IPS-NIHi7 (cell line): ENCODE results near the gene ADAMTS7.
"Not testable (repeated sequence)": the region's sequence is repeated elsewhere in the genome, so short reads cannot be mapped to it uniquely, and the experiment has no call there.

Experiments used
- DNase-seq: peaks from one replicate; pipeline ENCODE4 v3.0.0; 2012; ENCODE audit warnings: mixed read lengths; ENCODE audit errors: extremely low spot score

ADAMTS7 gene, protein sequence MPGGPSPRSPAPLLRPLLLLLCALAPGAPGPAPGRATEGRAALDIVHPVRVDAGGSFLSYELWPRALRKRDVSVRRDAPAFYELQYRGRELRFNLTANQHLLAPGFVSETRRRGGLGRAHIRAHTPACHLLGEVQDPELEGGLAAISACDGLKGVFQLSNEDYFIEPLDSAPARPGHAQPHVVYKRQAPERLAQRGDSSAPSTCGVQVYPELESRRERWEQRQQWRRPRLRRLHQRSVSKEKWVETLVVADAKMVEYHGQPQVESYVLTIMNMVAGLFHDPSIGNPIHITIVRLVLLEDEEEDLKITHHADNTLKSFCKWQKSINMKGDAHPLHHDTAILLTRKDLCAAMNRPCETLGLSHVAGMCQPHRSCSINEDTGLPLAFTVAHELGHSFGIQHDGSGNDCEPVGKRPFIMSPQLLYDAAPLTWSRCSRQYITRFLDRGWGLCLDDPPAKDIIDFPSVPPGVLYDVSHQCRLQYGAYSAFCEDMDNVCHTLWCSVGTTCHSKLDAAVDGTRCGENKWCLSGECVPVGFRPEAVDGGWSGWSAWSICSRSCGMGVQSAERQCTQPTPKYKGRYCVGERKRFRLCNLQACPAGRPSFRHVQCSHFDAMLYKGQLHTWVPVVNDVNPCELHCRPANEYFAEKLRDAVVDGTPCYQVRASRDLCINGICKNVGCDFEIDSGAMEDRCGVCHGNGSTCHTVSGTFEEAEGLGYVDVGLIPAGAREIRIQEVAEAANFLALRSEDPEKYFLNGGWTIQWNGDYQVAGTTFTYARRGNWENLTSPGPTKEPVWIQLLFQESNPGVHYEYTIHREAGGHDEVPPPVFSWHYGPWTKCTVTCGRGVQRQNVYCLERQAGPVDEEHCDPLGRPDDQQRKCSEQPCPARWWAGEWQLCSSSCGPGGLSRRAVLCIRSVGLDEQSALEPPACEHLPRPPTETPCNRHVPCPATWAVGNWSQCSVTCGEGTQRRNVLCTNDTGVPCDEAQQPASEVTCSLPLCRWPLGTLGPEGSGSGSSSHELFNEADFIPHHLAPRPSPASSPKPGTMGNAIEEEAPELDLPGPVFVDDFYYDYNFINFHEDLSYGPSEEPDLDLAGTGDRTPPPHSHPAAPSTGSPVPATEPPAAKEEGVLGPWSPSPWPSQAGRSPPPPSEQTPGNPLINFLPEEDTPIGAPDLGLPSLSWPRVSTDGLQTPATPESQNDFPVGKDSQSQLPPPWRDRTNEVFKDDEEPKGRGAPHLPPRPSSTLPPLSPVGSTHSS (N-terminal part only)

DNA sequence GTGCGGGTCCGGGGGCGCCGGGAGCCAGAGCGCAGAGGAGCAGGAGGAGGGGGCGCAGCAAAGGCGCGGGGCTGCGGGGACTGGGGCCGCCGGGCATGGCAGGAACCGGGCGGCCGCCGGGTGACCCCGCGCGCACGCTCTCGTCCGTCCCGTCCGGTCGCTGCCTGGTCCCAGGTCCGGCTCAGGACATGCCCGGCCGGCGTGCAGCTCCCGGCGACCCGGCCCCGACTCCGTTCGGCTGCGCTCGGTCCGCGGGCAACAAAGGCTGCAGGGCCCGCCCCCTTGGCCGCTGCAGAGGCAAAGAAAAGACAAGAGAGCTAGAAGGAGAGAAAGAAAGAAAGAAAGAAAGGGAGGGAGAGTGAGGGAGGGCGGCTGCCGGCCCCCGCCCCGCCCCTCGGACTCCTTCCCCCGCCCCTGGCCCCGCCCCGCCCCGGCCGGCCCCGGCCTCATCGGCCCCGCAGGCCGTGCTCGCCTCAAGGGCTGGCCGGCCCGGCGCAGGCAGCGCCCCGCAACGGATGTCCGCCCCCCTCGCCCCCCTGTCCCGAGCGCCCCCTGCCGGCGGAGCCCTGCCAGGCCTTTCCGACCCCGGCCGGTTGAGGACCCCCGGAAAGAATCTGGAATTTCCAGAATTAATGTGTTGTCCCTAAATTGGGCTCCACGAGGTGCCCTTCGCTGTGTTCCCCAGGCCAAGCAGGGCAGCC, at the start of gene ADAMTS7:
Gene ADAMTS7 (minus strand): TSS at position 341 of the 701 bp plus-strand sequence. CDS start 244 bp downstream, at position 97.
- peak; percentile 99 for DNase-seq

DNA sequence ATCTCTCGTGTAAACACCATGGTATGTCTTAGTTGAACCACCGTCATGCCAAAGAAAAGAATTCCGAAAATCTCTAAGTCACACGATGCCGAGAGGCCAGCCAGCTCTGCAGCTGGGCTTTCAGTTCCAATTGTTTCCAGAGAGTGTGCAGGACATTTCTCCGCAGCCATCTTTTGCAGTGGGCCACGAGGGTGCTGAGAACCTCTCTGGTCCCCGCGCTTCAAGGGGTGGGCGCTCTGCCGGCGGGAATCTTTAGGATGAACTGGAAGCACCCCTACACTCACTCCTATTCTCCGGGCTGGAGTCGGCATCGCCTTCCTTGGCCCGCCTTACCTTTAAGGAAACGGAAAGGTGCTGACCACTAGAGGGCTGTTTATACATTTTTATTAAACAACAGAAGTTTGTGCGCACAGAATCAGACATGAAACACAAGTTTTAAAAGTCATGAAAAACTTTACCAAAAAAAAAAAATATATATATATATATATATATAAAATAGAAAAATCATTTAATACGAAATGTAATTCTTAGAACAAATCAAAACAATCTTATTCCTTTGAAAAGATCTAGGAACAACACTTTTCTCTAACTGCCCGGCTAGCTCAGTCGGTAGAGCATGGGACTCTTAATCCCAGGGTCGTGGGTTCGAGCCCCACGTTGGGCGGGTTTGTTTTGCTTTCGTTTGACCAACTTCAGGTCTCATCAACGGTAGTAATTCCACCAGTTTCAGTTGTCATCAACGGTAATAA, 48.9 kb upstream of the ADAMTS7 start:
- DNase-seq, result peak; percentile 83

DNA sequence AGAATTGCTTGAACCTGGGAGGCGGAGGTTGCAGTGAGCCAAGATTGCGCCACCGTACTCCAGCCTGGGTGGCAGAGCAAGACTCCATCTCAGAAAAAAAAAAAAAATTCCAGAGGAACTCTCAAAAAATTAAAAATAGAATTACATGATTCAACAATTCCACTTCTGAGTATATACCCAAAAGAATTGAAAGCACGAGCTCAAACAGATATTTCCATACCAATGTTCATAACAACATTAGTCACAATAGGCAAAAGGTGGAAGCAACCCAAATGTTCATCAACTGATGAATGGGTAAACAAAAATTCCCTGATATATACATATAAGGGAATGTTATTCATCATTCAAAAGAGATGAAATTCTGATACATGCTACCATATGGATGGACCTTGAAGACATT, 44.5 kb upstream of the ADAMTS7 start:
- DNase-seq, result no peak

DNA sequence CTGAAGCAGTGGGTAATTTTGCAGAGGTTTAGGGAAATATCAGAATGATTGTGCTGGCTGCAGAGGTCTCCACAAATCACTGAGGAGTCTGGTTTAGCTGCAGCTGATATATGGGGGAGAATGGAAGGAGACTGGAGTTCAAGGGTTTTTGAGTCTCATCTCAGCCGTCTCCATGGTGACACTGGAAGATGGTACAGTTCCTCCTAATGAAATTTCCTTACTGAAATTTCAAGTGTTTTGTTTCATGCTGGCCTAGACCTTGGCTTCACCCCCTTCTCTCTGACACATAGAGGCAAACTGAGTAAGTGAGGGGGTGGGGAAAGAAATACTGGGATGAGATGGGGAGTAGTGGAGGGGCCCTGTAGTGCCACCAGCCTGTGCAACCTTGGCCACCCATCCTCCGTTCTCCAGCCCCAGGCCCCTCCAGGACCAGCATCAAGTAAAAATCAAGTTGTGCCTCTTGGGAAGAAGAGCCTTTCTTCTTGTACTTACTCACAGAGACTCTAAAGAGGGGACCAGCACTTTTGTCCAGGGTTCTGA, 43.6 kb upstream of the ADAMTS7 start:
- no peak for DNase-seq

DNA sequence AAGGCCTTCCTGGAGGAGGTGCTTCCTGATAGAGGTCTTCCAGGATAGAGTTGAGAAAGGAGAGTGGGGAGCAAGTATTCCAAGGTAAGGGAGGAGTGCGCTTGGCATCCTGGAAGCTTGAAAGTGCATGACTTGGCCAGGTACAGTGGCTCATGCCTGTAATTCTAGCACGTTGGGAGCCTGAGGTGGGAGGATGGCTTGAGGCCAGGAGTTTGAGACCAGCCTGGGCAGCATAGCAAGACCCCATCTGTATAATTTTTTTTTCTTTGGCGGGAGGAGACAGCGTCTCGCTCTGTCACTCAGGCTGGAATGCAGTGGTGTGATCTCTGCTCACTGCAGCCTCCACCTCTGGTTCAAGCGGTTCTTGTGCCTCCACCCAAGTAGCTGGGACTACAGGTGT, 42.2 kb upstream of the ADAMTS7 start:
- no peak for DNase-seq

DNA sequence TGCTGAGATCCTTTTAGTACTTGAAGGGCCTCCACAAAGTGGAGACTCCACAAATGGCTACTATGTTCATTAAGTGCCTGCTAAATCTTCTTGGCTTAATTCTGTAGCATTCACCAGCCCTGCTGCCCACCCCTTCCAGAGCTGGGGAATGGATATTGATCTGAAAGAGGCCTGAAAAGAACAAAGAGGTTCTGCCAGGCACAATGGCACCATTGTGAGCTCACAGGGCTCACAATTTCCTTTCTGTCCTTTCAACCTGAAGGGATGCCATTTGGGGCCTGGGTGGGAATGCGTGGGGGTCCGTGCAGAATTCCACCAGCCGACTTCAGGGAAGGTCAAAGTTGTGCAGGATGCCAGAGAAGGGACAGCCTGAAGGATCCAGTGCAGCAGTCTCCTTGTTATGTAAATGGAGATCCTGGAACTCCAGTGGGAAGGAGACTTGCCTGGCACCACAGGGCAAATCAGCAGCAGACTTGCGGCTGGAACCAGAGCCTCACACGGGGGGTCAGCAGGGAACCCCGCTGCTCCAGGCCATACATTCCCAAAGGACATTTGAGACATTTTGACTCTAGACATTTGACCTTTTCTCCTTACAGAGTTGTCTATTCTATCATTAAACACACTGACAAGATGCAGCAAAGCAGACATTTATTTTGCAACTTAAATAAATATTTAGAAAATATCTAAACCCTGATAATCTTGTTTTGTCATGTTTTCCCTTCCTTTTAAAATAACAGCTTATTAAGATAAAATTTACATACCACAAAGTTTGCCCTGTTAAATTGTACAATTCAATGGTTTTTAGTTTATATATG, 39.9 kb upstream of the ADAMTS7 start:
- DNase-seq, result no peak

DNA sequence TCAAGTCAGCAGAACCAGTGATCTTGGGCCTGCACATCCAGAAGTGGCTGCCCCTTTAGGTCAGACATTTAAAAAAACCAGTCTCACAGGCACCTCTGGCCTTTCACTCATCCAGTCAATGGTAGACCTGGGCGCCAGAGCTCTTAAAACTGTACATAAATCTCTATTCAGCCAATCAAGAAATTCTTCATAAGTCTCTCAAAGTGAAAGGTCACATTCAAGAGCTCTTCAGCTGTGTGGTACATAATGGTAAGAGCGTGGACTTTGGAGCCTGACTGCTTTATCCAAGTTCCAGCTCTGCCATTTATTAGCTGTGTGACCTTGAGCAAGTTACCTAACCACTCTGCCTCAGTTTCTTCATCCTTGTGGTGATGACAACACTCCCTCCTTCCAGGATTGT, 39.1 kb upstream of the ADAMTS7 start:
- no peak for DNase-seq

DNA sequence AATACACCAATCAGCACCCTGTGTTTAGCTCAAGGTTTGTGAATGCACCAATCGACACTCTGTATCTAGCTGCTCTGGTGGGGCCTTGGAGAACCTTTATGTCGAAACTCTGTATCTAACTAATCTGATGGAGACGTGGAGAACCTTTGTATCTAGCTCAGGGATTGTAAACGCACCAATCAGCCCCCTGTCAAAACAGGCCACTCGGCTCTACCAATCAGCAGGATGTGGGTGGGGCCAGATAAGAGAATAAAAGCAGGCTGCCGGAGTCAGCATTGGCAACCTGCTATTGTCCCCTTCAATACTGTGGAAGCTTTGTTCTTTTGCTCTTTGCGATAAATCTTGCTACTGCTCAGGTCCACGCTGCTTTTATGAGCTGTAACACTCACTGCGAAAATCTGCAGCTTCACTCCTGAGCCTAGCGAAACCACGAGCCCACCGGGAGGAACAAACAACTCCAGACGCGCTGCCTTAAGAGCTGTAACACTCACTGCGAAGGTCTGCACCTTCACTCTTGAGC, 36.2 kb upstream of the ADAMTS7 start:
- DNase-seq, result not testable (repeated sequence)

DNA sequence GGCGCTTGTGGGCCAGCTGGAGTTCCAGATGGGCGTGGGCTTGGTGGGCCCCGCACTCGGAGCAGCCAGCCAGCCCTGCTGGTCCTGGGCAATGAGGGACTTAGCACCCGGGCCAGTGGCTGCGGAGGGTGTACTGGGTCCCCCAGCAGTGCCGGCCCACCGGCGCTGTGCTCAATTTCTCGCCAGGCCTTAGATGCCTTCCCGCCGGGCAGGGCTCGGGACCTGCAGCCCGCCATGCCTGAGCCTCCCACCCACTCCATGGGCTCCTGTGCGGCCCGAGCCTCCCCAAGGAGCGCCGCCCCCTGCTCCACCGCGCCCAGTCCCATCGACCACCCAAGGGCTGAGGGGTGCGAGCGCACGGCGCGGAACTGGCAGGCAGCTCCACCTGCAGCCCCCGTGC, 35.6 kb upstream of the ADAMTS7 start:
- not testable (repeated sequence) for DNase-seq

DNA sequence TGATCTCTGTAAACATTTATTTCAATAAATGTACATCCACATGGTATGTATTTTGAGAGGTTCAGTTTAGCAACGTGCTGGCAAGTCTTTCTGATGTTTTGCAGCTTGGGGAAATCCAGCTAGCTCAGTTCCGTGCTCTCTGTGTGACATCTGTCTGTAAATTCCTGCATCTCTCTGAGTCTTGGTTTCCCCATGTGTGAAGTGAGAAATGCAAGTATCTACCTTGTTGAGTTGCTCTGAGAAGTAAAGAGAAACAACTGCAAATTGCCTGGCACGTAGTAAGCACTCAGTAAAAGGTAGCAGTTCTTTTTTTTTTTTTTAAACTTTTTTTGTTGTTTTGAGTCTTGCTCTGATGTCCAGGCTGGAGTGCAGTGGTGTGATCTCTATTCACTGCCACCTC, 31.3 kb upstream of the ADAMTS7 start:
- no peak for DNase-seq

DNA sequence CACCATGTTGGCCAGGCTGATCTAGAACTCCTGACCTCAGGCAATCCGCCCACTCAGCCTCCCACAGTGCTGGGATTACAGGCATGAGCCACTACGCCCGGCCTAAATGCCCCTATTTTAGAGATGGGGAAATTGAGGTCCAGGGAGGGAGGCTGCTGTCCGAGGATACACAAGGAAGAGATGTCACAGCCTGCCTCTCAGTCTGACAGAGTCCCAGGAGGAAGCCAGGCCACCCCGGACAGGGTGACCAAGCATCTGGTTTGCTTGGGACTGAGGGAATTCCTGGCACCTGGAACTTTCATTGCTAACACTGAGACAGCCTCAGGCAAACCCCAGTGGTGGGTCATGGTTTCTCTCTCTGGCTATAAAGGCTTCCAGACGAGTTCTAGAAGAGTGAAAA, 30.6 kb upstream of the ADAMTS7 start:
- no peak for DNase-seq

DNA sequence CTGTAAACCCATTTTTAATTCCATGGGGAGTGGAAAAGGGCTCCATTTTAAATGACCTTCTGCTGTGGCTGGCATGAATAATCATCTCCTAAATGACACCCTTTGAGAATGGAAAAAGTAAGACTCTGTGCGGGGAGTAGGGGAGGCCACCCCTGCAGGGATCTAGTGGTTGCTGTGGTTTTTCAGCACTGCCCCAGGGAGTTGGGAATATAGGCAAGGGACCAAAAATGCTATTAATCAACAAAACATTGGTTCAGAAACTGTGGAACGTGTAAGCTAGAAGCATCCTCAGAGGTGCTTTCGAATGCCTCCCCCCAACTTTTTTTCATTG, 30.1 kb upstream of the ADAMTS7 start:
- DNase-seq, result no peak

DNA sequence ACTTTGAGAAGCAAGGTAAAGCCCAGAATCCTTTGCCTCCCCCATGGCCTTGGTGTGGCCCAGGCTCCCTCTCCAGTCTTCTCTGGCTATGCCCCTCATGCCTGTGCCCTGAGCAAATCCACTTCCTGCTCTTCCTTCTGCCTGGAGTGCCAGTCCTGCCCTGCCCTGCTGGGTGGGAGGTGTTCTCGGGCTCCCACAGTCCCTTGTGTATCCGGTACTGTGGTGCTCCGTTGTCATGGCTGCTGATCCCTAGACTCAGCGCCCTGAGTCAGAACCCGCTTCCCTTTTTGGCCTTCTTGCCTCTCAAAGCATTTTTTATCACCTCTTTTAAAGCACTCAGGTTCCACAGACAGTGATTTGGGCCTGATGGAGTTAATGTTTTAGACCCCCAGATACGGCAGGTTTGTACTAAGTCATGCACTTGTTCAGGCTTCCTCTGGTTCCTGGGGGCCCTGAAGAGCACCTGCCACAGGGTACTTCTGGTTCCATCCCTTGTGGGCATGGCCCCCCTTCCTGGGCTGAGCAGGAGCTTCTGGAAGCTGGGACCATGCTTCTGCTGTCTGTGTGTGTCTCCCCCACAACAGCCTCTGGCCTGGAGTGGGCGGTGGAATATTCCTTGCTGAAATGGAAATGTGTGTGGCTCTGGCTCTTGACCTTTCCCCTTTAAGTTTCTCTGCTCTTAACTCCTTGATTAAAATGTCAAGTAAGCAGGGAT, 29.6 kb upstream of the ADAMTS7 start:
- no peak for DNase-seq

DNA sequence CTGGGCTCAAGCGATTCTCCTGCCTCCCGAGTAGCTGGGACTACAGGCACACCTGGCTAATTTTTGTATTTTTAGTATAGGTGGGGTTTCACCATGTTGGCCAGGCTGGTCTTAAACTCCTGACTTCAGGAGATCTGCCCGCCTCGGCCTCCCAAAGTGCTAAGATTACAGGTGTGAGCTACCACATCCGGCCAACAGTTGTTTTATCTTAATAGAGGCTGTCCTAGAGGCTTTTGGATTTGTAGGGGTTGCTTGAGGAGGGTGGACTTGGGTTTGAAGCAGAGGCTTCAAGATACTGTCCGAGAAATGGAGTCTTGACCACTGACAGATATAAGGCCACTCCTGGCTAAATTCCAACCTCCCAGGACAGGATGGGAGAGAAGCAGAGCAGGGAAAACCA, 27.9 kb upstream of the ADAMTS7 start:
- DNase-seq, result not testable (repeated sequence)

DNA sequence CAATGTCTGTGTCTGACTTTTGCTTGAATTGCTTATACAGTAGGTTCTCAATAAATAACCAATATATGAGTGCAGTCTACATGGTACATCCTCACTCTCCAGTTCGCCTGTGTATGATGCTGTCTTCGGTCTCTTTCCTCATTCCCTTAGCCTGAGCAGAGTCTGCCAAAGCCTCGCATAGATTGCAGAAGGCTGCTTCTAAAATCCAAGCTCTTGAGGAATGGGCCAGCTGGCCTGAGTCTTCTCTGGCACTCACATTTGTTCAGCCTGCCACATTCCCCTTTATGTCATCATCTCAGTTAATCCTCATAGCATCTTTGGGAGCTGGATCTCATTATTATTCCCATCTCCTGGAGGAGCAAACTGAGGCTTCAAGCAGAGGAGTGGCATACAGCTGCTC, 27.2 kb upstream of the ADAMTS7 start:
- DNase-seq, result no peak

DNA sequence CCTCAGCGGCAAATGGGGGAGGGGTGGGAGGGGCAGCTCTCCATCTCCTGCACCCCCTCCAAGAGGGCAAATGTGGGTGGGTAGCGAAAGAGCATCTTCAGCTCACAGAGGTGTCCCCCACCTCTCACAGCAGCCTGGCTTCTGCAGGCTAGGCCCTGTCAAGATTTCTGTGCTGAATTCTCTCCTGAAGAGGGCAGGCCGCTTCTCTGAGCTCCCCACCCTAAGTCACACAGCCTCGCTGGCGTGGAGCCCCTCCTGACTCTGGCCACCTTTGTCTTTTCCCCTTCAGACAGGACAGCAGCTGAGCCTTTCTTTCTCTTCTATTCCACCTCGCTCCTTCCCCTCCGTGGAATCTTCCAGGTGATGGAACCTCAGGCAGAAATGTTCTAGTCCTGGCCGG, 26.3 kb upstream of the ADAMTS7 start:
- DNase-seq, result peak; percentile 67

DNA sequence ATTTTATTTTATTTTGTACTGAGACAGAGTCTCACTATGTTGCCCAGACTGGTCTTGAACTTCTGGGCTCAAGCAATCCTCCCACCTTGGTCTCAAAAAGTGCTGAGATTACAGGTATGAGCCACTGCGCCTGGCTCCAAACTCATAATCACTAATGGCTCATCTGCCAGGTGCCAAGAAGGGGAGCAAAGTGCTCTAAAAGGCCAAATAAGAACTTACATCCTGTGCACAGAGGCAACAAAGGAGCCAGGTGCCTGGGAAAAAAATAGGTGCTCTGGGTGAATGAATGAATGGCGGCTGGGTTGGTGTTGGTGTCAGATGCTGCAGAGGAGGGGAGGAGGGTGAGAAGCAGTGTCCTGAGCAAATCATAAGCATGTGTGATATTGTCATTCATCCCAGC, 25.9 kb upstream of the ADAMTS7 start:
- no peak for DNase-seq

DNA sequence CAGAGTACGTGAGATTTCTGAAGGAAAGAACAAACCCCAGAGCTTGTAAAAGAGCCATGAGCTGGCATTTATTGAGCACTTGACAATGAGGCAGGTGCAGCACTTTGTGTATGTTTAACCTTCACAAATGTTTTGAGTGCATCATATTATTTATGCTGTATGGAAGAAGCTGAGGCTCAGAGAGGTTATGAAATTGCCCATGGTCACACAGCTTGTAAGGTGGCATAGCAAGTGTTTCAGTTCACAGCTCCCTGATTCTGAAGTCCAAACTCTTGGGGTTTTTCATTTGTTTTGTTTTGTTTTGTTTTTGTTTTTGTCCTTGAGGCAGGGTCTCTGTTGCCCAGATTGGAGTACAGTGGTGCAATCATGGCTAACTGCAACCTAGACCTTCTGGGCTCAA, 25.1 kb upstream of the ADAMTS7 start:
- no peak for DNase-seq
